GM12878 (cell line): ENCODE measurements around the gene GGACT. TPM values are rescaled to one million over a fixed set of nuclear protein-coding genes. Genes with fewer than 3 reads are reported as not detected.
A peak's percentile ranks its signal among the peaks of the same experiment; 100 is the strongest.

Experiments
- BHLHE40 ChIP-seq, 2 experiments: fragments of 450-650 bp in 1 of 2; IDR thresholded peaks; 2 replicates each; pipeline ENCODE4 v1.6.1; 2011 to 2017; ENCODE audit warnings: low read depth in 2 of 2, borderline replicate concordance in 1 of 2, improper control_type of control experiment in 1 of 2, low read length in 1 of 2, mild to moderate bottlenecking in 1 of 2
- EZH2 ChIP-seq: IDR thresholded peaks from 2 replicates; pipeline ENCODE4 v1.6.1; 2012; ENCODE audit warnings: low read depth, mild to moderate bottlenecking, control low read depth, inconsistent platforms, low read length, borderline replicate concordance; ENCODE audit not compliant: control insufficient read depth
- HDGF ChIP-seq: fragments of 450-650 bp; IDR thresholded peaks from 2 replicates; pipeline ENCODE4 v1.6.1; 2016; ENCODE audit warnings: antibody characterized with exemption
- IKZF1 ChIP-seq: fragments of 450-650 bp; conservative IDR thresholded peaks from 2 replicates; pipeline ENCODE4 v1.6.1; 2017; ENCODE audit warnings: antibody characterized with exemption, mild to moderate bottlenecking
- KDM1A ChIP-seq: fragments of 200-600 bp; sonication (generic); IDR thresholded peaks from 2 replicates; pipeline ENCODE4 v1.6.1; 2016; ENCODE audit warnings: borderline replicate concordance
- RELA ChIP-seq: fragments of 450-650 bp; IDR thresholded peaks from 2 replicates; pipeline ENCODE4 v1.8.0; 2014; ENCODE audit warnings: borderline replicate concordance; ENCODE audit not compliant: partially characterized antibody
- RUNX3 ChIP-seq: IDR thresholded peaks from 2 replicates; pipeline ENCODE4 v1.6.1; 2012; ENCODE audit warnings: low read length, inconsistent platforms
- SIX5 ChIP-seq: IDR thresholded peaks from 2 replicates; pipeline ENCODE4 v1.6.1; 2011; ENCODE audit warnings: mild to moderate bottlenecking, low read depth, low read length, moderate library complexity; ENCODE audit not compliant: severe bottlenecking
- SMAD1 ChIP-seq: fragments of 450-650 bp; IDR thresholded peaks from 2 replicates; pipeline ENCODE4 v1.6.1; 2018; ENCODE audit warnings: mild to moderate bottlenecking, low read depth; ENCODE audit not compliant: partially characterized antibody
- TCF3 ChIP-seq: IDR thresholded peaks from 2 replicates; pipeline ENCODE4 v1.6.1; 2012; ENCODE audit warnings: low read depth, mild to moderate bottlenecking, low read length, borderline replicate concordance; ENCODE audit not compliant: insufficient read depth
- ZNF274 ChIP-seq: IDR thresholded peaks from one replicate; pipeline ENCODE4 v1.8.0; 2011; ENCODE audit not compliant: insufficient read length, insufficient read depth
- polyA plus RNA-seq, 11 experiments: library from polyadenylated mRNA; depleted of rRNA in 4 of 11; unstranded in 6 of 11; stranded (reverse) in 5 of 11; fragments of >200 nt; fragmentation: Nextera tagmentation in 4 of 11; fragmentation: Illumina TruSeq in 1 of 11; extraction: Ambion mirVana in 4 of 11; extraction: Trizol in 1 of 11; gene quantifications; 1 replicate in 1 of 11; 2 replicates in 10 of 11; pipeline versions ENCODE4 v1.2.1 to v1.2.3, GENCODE V29; 2011 to 2016; ENCODE audit warnings: inconsistent platforms in 2 of 11, missing spikeins in 2 of 11, low read depth in 1 of 11
- total RNA-seq, 4 experiments: library from RNA; depleted of rRNA in 3 of 4; stranded (reverse); fragments of >200 nt in 3 of 4; fragmentation: Illumina TruSeq in 1 of 4; extraction: Trizol in 1 of 4; gene quantifications; 2 replicates each; pipeline versions ENCODE4 v1.2.1 to v1.2.3, GENCODE V29; 2013 to 2021
- TF ChIP-seq, protein P1 (sequence below): fragments of 450-650 bp; IDR thresholded peaks from 2 replicates; pipeline ENCODE4 v1.6.1; 2017; ENCODE audit warnings: antibody characterized with exemption, mild to moderate bottlenecking, moderate library complexity
- TF ChIP-seq, protein P2 (sequence below): fragments of 450-650 bp; formaldehyde crosslinking; IDR thresholded peaks from 2 replicates; pipeline ENCODE4 v1.4.0; 2020; ENCODE audit warnings: mild to moderate bottlenecking, moderate library complexity
- TF ChIP-seq, protein P3 (sequence below): fragments of 450-650 bp; IDR thresholded peaks from 2 replicates; pipeline ENCODE4 v1.6.1; 2017; ENCODE audit warnings: mild to moderate bottlenecking, low read depth, inconsistent platforms; ENCODE audit not compliant: poor library complexity, severe bottlenecking
- TF ChIP-seq, protein P4 (sequence below): IDR thresholded peaks from 2 replicates; pipeline ENCODE4 v1.6.1; 2011; ENCODE audit warnings: low read depth, mild to moderate bottlenecking, low read length, moderate library complexity, borderline replicate concordance; ENCODE audit errors: extremely low read depth
- TF ChIP-seq, protein P5 (sequence below): fragments of 450-650 bp; IDR thresholded peaks from 2 replicates; pipeline ENCODE4 v1.6.1; 2017; ENCODE audit warnings: low read depth, mild to moderate bottlenecking, moderate library complexity

Gene GGACT
- total and polyA plus RNA-seq, 10 of the 15 experiments (the other 5 are each of a cell fraction or from before 2014, with no cell fraction given): 0.61 to 8.8 (median 4.2) TPM

DNA sequence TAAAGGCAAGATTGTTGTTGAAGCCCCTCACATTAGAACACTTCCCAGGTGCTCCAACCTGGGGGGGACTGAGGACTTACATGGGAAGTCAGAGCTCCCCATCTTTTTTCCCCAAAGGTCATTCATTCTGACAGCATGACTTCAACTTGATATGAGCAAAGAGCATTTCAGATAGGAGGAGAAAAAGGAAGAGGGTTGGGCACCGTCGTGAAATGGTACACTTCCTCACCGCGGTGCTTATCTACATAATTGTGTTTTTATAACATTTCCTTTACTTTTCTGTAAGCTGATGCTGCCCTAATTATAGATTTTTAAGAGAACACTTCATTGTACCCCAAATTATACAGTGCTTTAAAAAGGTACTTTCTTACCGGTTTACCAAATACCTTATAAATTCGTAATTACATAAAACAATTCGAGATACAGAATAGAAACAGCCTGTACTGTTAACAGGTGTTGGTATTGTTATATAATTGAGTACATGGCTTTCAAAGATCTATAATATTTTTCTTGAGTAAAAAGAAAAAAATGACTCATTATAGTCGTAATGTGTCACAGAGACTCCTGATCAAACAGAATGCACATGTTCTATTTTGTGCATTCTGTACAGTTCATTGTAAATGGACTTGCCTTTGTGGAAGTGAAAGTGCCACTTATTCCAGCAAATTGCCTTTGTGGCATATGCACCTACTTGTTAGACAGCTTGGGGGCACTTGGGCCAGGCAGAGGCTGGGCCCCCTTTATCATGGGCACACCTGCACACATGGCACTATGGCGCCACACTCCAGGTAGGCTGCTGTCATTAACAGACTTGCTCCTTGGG, 81.8 kb downstream of the GGACT start (continued):
- TF ChIP-seq, protein P1, sequence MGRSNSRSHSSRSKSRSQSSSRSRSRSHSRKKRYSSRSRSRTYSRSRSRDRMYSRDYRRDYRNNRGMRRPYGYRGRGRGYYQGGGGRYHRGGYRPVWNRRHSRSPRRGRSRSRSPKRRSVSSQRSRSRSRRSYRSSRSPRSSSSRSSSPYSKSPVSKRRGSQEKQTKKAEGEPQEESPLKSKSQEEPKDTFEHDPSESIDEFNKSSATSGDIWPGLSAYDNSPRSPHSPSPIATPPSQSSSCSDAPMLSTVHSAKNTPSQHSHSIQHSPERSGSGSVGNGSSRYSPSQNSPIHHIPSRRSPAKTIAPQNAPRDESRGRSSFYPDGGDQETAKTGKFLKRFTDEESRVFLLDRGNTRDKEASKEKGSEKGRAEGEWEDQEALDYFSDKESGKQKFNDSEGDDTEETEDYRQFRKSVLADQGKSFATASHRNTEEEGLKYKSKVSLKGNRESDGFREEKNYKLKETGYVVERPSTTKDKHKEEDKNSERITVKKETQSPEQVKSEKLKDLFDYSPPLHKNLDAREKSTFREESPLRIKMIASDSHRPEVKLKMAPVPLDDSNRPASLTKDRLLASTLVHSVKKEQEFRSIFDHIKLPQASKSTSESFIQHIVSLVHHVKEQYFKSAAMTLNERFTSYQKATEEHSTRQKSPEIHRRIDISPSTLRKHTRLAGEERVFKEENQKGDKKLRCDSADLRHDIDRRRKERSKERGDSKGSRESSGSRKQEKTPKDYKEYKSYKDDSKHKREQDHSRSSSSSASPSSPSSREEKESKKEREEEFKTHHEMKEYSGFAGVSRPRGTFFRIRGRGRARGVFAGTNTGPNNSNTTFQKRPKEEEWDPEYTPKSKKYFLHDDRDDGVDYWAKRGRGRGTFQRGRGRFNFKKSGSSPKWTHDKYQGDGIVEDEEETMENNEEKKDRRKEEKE: no peak
- TF ChIP-seq KDM1A: no peak
- TF ChIP-seq, protein P2, sequence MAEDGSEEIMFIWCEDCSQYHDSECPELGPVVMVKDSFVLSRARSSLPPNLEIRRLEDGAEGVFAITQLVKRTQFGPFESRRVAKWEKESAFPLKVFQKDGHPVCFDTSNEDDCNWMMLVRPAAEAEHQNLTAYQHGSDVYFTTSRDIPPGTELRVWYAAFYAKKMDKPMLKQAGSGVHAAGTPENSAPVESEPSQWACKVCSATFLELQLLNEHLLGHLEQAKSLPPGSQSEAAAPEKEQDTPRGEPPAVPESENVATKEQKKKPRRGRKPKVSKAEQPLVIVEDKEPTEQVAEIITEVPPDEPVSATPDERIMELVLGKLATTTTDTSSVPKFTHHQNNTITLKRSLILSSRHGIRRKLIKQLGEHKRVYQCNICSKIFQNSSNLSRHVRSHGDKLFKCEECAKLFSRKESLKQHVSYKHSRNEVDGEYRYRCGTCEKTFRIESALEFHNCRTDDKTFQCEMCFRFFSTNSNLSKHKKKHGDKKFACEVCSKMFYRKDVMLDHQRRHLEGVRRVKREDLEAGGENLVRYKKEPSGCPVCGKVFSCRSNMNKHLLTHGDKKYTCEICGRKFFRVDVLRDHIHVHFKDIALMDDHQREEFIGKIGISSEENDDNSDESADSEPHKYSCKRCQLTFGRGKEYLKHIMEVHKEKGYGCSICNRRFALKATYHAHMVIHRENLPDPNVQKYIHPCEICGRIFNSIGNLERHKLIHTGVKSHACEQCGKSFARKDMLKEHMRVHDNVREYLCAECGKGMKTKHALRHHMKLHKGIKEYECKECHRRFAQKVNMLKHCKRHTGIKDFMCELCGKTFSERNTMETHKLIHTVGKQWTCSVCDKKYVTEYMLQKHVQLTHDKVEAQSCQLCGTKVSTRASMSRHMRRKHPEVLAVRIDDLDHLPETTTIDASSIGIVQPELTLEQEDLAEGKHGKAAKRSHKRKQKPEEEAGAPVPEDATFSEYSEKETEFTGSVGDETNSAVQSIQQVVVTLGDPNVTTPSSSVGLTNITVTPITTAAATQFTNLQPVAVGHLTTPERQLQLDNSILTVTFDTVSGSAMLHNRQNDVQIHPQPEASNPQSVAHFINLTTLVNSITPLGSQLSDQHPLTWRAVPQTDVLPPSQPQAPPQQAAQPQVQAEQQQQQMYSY (CRISPR knock-in tag): no peak
- TF ChIP-seq SIX5: no peak
- no peak for TF ChIP-seq RELA
- TF ChIP-seq IKZF1: no peak
- peak; percentile 61 for TF ChIP-seq RUNX3
- TF ChIP-seq HDGF: no peak
- TF ChIP-seq EZH2: no peak
- no peak for TF ChIP-seq ZNF274
- TF ChIP-seq, protein P3, sequence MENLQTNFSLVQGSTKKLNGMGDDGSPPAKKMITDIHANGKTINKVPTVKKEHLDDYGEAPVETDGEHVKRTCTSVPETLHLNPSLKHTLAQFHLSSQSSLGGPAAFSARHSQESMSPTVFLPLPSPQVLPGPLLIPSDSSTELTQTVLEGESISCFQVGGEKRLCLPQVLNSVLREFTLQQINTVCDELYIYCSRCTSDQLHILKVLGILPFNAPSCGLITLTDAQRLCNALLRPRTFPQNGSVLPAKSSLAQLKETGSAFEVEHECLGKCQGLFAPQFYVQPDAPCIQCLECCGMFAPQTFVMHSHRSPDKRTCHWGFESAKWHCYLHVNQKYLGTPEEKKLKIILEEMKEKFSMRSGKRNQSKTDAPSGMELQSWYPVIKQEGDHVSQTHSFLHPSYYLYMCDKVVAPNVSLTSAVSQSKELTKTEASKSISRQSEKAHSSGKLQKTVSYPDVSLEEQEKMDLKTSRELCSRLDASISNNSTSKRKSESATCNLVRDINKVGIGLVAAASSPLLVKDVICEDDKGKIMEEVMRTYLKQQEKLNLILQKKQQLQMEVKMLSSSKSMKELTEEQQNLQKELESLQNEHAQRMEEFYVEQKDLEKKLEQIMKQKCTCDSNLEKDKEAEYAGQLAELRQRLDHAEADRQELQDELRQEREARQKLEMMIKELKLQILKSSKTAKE: no peak
- no peak for TF ChIP-seq TCF3
- peak in 1 of 2 experiments; percentile 37; a peak in 1 of 4 replicates for TF ChIP-seq BHLHE40 (IDR thresholded peaks at IDR 0.05; ENCODE audit: borderline replicate concordance in 1 of 2, low read depth in 2 of 2, low read length in 1 of 2)
- TF ChIP-seq, protein P4, sequence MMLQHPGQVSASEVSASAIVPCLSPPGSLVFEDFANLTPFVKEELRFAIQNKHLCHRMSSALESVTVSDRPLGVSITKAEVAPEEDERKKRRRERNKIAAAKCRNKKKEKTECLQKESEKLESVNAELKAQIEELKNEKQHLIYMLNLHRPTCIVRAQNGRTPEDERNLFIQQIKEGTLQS: no peak
- no peak for TF ChIP-seq SMAD1
- TF ChIP-seq, protein P5, sequence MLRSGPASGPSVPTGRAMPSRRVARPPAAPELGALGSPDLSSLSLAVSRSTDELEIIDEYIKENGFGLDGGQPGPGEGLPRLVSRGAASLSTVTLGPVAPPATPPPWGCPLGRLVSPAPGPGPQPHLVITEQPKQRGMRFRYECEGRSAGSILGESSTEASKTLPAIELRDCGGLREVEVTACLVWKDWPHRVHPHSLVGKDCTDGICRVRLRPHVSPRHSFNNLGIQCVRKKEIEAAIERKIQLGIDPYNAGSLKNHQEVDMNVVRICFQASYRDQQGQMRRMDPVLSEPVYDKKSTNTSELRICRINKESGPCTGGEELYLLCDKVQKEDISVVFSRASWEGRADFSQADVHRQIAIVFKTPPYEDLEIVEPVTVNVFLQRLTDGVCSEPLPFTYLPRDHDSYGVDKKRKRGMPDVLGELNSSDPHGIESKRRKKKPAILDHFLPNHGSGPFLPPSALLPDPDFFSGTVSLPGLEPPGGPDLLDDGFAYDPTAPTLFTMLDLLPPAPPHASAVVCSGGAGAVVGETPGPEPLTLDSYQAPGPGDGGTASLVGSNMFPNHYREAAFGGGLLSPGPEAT: no peak
